Upper lobe of left lung (tissue), 6 donors: ENCODE results near the gene SCAMP2. TPM values are rescaled to one million over a fixed set of nuclear protein-coding genes. Genes with fewer than 3 reads are reported as not detected.

Experiments used
- ATAC-seq, 2 donors: fragments of 200-7000 bp; cut with Tn5 transposase; one replicate each; pipeline ENCODE4 v1.9.1; 2022; ENCODE audit warnings: mild to moderate bottlenecking in 2 of 2, moderate library complexity in 2 of 2; ENCODE audit not compliant: low FRiP score in 2 of 2
- DNase-seq, 2 donors: peaks; one replicate each; pipeline ENCODE4 v3.0.0-alpha.2; 2019 to 2020
- H3K27ac ChIP-seq, 4 donors: fragments of 200-600 bp; sonication (generic); one replicate each; pipeline ENCODE4 v1.5.1; 2016 to 2019
- H3K27me3 ChIP-seq, 4 donors: fragments of 200-600 bp; sonication (generic); one replicate each; pipeline ENCODE4 v1.5.1; 2017 to 2019
- H3K36me3 ChIP-seq, 4 donors: fragments of 200-600 bp; sonication (generic); one replicate each; pipeline ENCODE4 v1.5.1; 2016 to 2019
- H3K4me1 ChIP-seq, 4 donors: fragments of 200-600 bp; sonication (generic); one replicate each; pipeline ENCODE4 v1.5.1; 2018 to 2019
- H3K4me3 ChIP-seq, 4 donors: fragments of 200-600 bp; sonication (generic); one replicate each; pipeline ENCODE4 v1.5.1; 2017 to 2019; ENCODE audit warnings: mild to moderate bottlenecking in 2 of 4, moderate library complexity in 1 of 4
- H3K9me3 ChIP-seq, 4 donors: fragments of 200-600 bp; sonication (generic); one replicate each; pipeline ENCODE4 v1.5.1; 2018 to 2019
- EP300 ChIP-seq, 4 donors: sonication (generic); formaldehyde crosslinking; IDR thresholded peaks; one replicate each; pipeline ENCODE4 v1.5.1; 2017; ENCODE audit warnings: antibody characterized with exemption in 4 of 4, control low read depth in 2 of 4
- POLR2A ChIP-seq, 4 donors: fragments of 450-650 bp; IDR thresholded peaks; one replicate each; pipeline ENCODE4 v1.5.1; 2016 to 2017; ENCODE audit warnings: antibody characterized with exemption in 4 of 4, mild to moderate bottlenecking in 2 of 4
- POLR2AphosphoS5 ChIP-seq, 2 donors: sonication (generic); formaldehyde crosslinking; IDR thresholded peaks; one replicate each; pipeline ENCODE4 v1.5.1; 2017; ENCODE audit warnings: antibody characterized with exemption in 2 of 2
- WGBS, 2 donors: methylation state at CpG; one replicate each; pipeline ENCODE4 v1.1.5; 2017 to 2018; 5-methylcytosine and 5-hydroxymethylcytosine counted together
- total RNA-seq, 6 donors: library from RNA; depleted of rRNA in 4 of 6; stranded (reverse); fragments of >200 nt in 4 of 6; gene quantifications; one replicate each; pipeline versions ENCODE4 v1.1.0 to v1.2.1, GENCODE V29; 2016 to 2021
- TF ChIP-seq, protein P1 (sequence below), 6 experiments: fragments of 450-650 bp in 4 of 6; fragments of 200-600 bp in 2 of 6; sonication (generic) in 2 of 6; IDR thresholded peaks; one replicate each; pipeline ENCODE4 v1.5.1; 2016 to 2019; ENCODE audit warnings: antibody characterized with exemption in 6 of 6
- donor health status: DM: no; HTN: no; CAD: no; lungs with moderate emphysema.
- donor health status: DM: no; HTN: yes; CAD: no; lungs with severe emphysema.

SCAMP2 gene
- total RNA-seq, 6 donors from 2014 or later: 82.8 to 155 (median 130) TPM

DNA sequence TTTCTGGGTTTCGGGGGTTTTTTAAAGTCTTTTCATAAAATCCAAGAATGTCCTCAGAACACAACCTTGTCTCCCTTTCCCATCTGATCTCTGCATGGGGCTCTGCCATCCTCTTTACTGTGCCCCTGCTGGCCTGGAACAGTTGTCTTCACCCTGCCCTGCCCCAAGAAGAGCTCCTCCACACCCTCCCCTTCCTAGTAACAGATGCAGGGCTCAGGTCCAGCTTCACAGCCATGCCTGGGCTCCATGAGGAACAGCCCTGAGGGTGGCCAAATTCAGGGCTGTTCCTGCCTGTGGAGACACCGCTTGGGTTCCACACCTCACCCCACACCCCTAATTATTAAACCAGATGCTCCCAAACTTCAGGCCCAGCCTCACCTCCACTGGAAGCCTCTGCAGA, 17.3 kb downstream of the SCAMP2 start:
- no peaks in the 10 kb centered on the region for H3K27me3 ChIP-seq
- TF ChIP-seq POLR2AphosphoS5 (IDR thresholded peaks at IDR 0.05) (no peak), POLR2A (IDR thresholded peaks at IDR 0.05) (no peak), EP300 (IDR thresholded peaks at IDR 0.05) (no peak)
- TF ChIP-seq, protein P1, sequence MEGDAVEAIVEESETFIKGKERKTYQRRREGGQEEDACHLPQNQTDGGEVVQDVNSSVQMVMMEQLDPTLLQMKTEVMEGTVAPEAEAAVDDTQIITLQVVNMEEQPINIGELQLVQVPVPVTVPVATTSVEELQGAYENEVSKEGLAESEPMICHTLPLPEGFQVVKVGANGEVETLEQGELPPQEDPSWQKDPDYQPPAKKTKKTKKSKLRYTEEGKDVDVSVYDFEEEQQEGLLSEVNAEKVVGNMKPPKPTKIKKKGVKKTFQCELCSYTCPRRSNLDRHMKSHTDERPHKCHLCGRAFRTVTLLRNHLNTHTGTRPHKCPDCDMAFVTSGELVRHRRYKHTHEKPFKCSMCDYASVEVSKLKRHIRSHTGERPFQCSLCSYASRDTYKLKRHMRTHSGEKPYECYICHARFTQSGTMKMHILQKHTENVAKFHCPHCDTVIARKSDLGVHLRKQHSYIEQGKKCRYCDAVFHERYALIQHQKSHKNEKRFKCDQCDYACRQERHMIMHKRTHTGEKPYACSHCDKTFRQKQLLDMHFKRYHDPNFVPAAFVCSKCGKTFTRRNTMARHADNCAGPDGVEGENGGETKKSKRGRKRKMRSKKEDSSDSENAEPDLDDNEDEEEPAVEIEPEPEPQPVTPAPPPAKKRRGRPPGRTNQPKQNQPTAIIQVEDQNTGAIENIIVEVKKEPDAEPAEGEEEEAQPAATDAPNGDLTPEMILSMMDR (IDR thresholded peaks at IDR 0.05): no peak
- H3K4me1 ChIP-seq: peaks cover 21 to 34% (median 26%) of the 10 kb centered on the region in 4 donors
- H3K4me3 ChIP-seq: no peak overlapping the region
- ATAC-seq (no peak), DNase-seq (no peak)
- 75 to 100% methylated on average over 2 of the region's 2 CpGs for WGBS, 2 donors
- H3K36me3 ChIP-seq: peaks cover 30 to 48% (median 35%) of the 10 kb centered on the region in 4 donors
- H3K9me3 ChIP-seq: no peaks in the 10 kb centered on the region
- H3K27ac ChIP-seq: no peak overlapping the region

DNA sequence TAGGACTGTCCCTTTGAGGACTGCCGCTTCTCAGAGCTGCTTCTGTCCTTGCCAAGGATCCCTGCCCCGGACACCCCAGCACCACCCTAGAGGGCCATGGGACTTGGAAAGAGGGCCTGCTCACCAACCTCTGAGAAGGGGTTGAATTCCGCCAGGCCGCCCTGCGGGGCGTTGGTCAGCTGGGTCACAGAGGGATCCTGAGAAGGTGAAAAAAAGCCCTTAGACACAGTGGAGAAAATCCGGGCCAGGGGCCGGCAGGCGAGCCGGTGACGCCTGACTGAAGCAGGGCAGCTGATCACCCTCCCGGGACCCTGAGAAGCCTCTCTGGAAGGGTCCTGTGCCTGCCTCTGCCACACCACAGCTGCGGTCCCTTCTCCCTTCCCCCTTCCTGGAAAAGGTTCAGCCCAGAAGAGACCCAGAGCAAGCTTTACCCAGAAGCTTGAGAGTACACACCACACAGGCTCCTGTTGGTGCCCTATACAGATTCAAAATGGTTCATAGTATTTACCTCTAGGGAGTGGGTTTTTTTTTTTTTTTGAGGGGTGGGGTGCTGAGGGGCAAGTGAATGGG, 18.6 kb downstream of the SCAMP2 start:
- peaks cover 30 to 61% (median 48%) of the 10 kb centered on the region in 4 donors for H3K36me3 ChIP-seq
- ATAC-seq (no peak), DNase-seq (peak in 1 of 2 donors; percentile 66)
- H3K9me3 ChIP-seq: no peaks in the 10 kb centered on the region
- H3K4me1 ChIP-seq: peaks cover 18 to 26% (median 23%) of the 10 kb centered on the region in 4 donors
- 94 to 98% methylated on average over 9 to 13 of the region's 13 CpGs for WGBS, 2 donors
- H3K4me3 ChIP-seq: no peak overlapping the region
- no peaks in the 10 kb centered on the region for H3K27me3 ChIP-seq
- TF ChIP-seq POLR2AphosphoS5 (IDR thresholded peaks at IDR 0.05) (no peak), POLR2A (IDR thresholded peaks at IDR 0.05) (no peak)
- TF ChIP-seq, protein P1 (IDR thresholded peaks at IDR 0.05): no peak
- no peak overlapping the region for H3K27ac ChIP-seq

DNA sequence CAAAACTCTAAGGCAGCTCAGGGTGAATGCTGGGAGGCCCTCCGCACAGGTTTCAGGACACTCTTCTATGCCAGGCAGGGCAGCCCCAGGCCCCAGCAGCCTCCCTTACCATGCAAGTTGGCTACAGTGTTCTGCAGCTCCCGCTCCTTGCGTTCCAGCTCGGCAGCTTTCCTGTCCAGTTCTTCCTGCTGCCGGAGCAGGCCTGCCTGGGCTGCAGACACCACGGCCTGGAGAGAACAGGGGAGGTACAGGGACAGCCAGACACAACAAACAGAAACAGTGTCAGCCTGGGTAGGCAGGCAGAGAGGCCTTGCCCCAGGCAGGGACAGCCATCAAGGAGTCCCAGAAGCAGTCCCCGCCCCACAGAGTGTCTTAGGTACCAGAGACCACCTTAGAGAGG, 21.2 kb downstream of the SCAMP2 start:
- DNase-seq (no peak), ATAC-seq (no peak)
- H3K4me3 ChIP-seq: no peak overlapping the region
- H3K27me3 ChIP-seq: no peaks in the 10 kb centered on the region
- H3K4me1 ChIP-seq: peaks cover under 1 to 4% (median 1%) of the 10 kb centered on the region in 4 donors
- H3K36me3 ChIP-seq: peaks cover 42 to 78% (median 74%) of the 10 kb centered on the region in 4 donors
- no peak for TF ChIP-seq EP300 (IDR thresholded peaks at IDR 0.05)
- no peak for TF ChIP-seq POLR2A (IDR thresholded peaks at IDR 0.05)
- TF ChIP-seq, protein P1 (IDR thresholded peaks at IDR 0.05): no peak
- TF ChIP-seq POLR2AphosphoS5 (IDR thresholded peaks at IDR 0.05): no peak
- 95% methylated on average over 7 of the region's 7 CpGs for WGBS, 2 donors
- no peaks in the 10 kb centered on the region for H3K9me3 ChIP-seq
- H3K27ac ChIP-seq: no peak overlapping the region

DNA sequence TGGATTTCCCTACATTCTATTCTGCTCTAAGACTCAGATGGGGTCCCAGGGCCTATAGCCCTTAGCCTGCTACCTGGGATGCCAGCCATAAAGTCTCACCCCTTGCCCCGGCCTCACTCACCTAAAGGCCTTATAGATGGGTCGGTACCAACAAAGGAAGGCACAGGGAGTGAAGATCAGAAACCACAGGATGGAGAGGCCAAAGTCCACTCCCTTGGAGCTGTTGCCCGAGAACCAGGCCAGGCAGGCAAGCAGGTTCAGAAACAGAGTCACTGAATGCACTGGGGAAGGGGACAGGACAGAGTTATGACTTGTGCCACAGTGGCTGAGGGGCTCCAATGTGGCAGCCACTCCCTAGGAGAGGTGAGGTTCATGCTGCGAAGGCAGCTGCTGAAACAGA, 22.8 kb downstream of the SCAMP2 start:
- Histone ChIP-seq H3K36me3 (peaks cover 46 to 93% (median 83%) of the 10 kb centered on the region in 4 donors), H3K9me3 (no peaks in the 10 kb centered on the region), H3K4me3 (no peak overlapping the region), H3K4me1 (no peaks in the 10 kb centered on the region), H3K27me3 (no peaks in the 10 kb centered on the region), H3K27ac (no peak overlapping the region)
- no peak for DNase-seq
- 90 to 96% methylated on average over 4 of the region's 4 CpGs for WGBS, 2 donors
- ATAC-seq: no peak
- no peak for TF ChIP-seq POLR2A (IDR thresholded peaks at IDR 0.05)
- TF ChIP-seq, protein P1 (IDR thresholded peaks at IDR 0.05): no peak
- no peak for TF ChIP-seq EP300 (IDR thresholded peaks at IDR 0.05)
- no peak for TF ChIP-seq POLR2AphosphoS5 (IDR thresholded peaks at IDR 0.05)

DNA sequence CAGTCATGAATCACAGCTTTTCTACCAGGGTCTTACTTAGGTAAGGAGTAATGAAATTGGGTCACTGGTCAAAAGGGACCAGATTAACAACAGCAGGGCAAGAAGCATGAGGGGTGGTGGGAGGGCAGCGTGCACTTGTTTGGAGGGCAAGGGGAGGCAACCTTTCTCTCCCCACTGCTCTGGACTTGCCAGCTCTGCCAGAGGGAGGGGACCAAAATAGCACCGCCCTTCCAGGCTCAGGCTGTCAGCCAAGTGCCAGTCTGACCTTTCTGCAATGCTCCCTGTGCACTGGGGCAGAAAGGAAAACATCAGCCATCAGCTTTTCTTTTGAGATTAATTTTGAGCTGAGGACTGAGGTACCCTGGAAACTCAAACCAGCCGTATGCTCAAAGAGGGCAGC, 25.7 kb downstream of the SCAMP2 start:
- DNase-seq (no peak), ATAC-seq (no peak)
- no peaks in the 10 kb centered on the region for H3K9me3 ChIP-seq
- TF ChIP-seq EP300 (IDR thresholded peaks at IDR 0.05) (no peak), POLR2A (IDR thresholded peaks at IDR 0.05) (no peak), POLR2AphosphoS5 (IDR thresholded peaks at IDR 0.05) (no peak)
- TF ChIP-seq, protein P1 (IDR thresholded peaks at IDR 0.05): no peak
- 79 to 94% methylated on average over 3 of the region's 3 CpGs for WGBS, 2 donors
- no peaks in the 10 kb centered on the region for H3K27me3 ChIP-seq
- H3K27ac ChIP-seq: no peak overlapping the region
- peaks cover 34 to 76% (median 70%) of the 10 kb centered on the region in 4 donors for H3K36me3 ChIP-seq
- H3K4me1 ChIP-seq: peaks cover 6 to 20% (median 10%) of the 10 kb centered on the region in 4 donors
- no peak overlapping the region for H3K4me3 ChIP-seq
